K562 (cell line): ENCODE results near the gene LEMD1. TPM values are rescaled to one million over a fixed set of nuclear protein-coding genes. Genes with fewer than 3 reads are reported as not detected.

Source experiments
- ATAC-seq: fragments of 200-7000 bp; cut with Tn5 transposase; 3 replicates; pipeline ENCODE4 v1.9.1; 2020; ENCODE audit warnings: moderate library complexity
- BruUV-seq: library from RNA; stranded (reverse); fragments of 400-500 nt; replicated peaks from 2 replicates; lab custom pipeline; 2021; lab: Mats Ljungman, UMichigan
- CTCF ChIA-PET: fragments of 300-600 bp; formaldehyde crosslinking; extraction: SDS; loops from one replicate; lab custom pipeline; 2021; ENCODE audit warnings: low intra/inter-chr PET ratio; lab: Yijun Ruan, JAX
- POLR2A ChIA-PET: fragments of 300-600, 350-650 bp; sonication (Branson Sonifier 250); formaldehyde crosslinking; extraction: SDS; loops from one replicate; lab custom pipeline; 2021; ENCODE audit warnings: antibody characterized with exemption, inconsistent platforms; lab: Yijun Ruan, JAX
- DNase-seq, 4 experiments: peaks; one replicate each; pipeline versions ENCODE4 v3.0.0 to v3.0.0-alpha.2; 2011 to 2018; ENCODE audit warnings: low spot score in 3 of 4, mixed read lengths in 3 of 4; ENCODE audit errors: extremely low read depth in 1 of 4
- FAIRE-seq: peaks from 2 replicates; lab custom pipeline; 2011; peaks lifted over from hg19 to GRCh38; lab: Jason Lieb, UNC
- H2AFZ ChIP-seq: 2 replicates; pipeline ENCODE4 v1.6.0; 2011; ENCODE audit warnings: low read depth, low read length, control low read depth, inconsistent platforms
- H3K27ac ChIP-seq: fragments of 200-600 bp; 3 replicates; pipeline ENCODE4 v1.8.0; 2011; ENCODE audit warnings: low read depth, mild to moderate bottlenecking, control low read depth, inconsistent platforms, low read length, moderate library complexity, mixed read lengths; ENCODE audit errors: extremely low read depth
- H3K27me3 ChIP-seq, 2 experiments: fragments of 300-600 bp in 1 of 2; 2 replicates in 1 of 2; 3 replicates in 1 of 2; pipeline versions ENCODE4 v1.6.0 to v1.8.0; 2011; ENCODE audit warnings: inconsistent platforms in 2 of 2, low read length in 2 of 2, mild to moderate bottlenecking in 1 of 2, mixed read lengths in 1 of 2, moderate library complexity in 1 of 2; ENCODE audit not compliant: control insufficient read depth in 2 of 2, insufficient read depth in 2 of 2
- H3K36me3 ChIP-seq: fragments of 300-600 bp; 3 replicates; pipeline ENCODE4 v1.8.0; 2011; ENCODE audit warnings: mild to moderate bottlenecking, low read length, inconsistent platforms; ENCODE audit not compliant: control insufficient read depth, insufficient read depth
- H3K4me1 ChIP-seq, 2 experiments: fragments of 200-600 bp in 1 of 2; replicated peaks in 1 of 2; 2 replicates in 1 of 2; 3 replicates in 1 of 2; pipeline versions ENCODE4 v1.5.1 to v1.8.0; 2011; ENCODE audit warnings: inconsistent platforms in 2 of 2, low read length in 2 of 2, mild to moderate bottlenecking in 1 of 2, mixed read lengths in 1 of 2, moderate library complexity in 1 of 2; ENCODE audit not compliant: control insufficient read depth in 2 of 2, insufficient read depth in 2 of 2
- H3K4me2 ChIP-seq: 2 replicates; pipeline ENCODE4 v1.6.1; 2011; ENCODE audit warnings: low read length, control low read depth, inconsistent platforms, mixed read lengths; ENCODE audit not compliant: insufficient read depth
- H3K4me3 ChIP-seq: fragments of 200-600 bp; sonication (generic), shearing (Covaris generic); 2 replicates; pipeline ENCODE4 v1.5.1; 2016; ENCODE audit warnings: control low read depth, inconsistent platforms
- H3K79me2 ChIP-seq: fragments of 200-600 bp; 3 replicates; pipeline ENCODE4 v1.8.0; 2011; ENCODE audit warnings: low read length, inconsistent platforms; ENCODE audit not compliant: control insufficient read depth, insufficient read depth
- H3K9ac ChIP-seq, 2 experiments: 2 replicates each; pipeline versions ENCODE4 v1.6.0 to v1.6.1; 2011; ENCODE audit warnings: low read depth in 2 of 2, low read length in 2 of 2, control low read depth in 1 of 2, inconsistent platforms in 1 of 2, mild to moderate bottlenecking in 1 of 2, mixed read lengths in 1 of 2; ENCODE audit not compliant: insufficient read depth in 1 of 2
- H3K9me1 ChIP-seq: one replicate; pipeline ENCODE4 v1.6.0; 2011; ENCODE audit warnings: inconsistent platforms, mild to moderate bottlenecking, low read length, moderate library complexity; ENCODE audit not compliant: control insufficient read depth, insufficient read depth
- H3K9me3 ChIP-seq: replicated peaks from 2 replicates; pipeline ENCODE4 v1.5.1; 2011; ENCODE audit warnings: low read depth, low read length, inconsistent platforms; ENCODE audit not compliant: control insufficient read depth, insufficient read depth
- H4K20me1 ChIP-seq: replicated peaks from 2 replicates; pipeline ENCODE4 v1.6.1; 2011; ENCODE audit warnings: low read length, inconsistent platforms, mixed read lengths; ENCODE audit not compliant: control insufficient read depth, insufficient read depth
- ARNT ChIP-seq, 2 experiments: fragments of 450-650 bp; IDR thresholded peaks; 2 replicates each; pipeline ENCODE4 v1.6.1; 2016; ENCODE audit warnings: mild to moderate bottlenecking in 1 of 2
- BHLHE40 ChIP-seq: IDR thresholded peaks from 2 replicates; pipeline ENCODE4 v1.6.1; 2011; ENCODE audit warnings: low read length, improper control_type of control experiment
- CBX3 ChIP-seq, 2 experiments: IDR thresholded peaks; 1 replicate in 1 of 2; 2 replicates in 1 of 2; pipeline ENCODE4 v1.6.1; 2012; ENCODE audit warnings: inconsistent platforms in 2 of 2, low read length in 2 of 2, borderline replicate concordance in 1 of 2, control low read depth in 1 of 2
- CREM ChIP-seq: IDR thresholded peaks from 2 replicates; pipeline ENCODE4 v1.6.1; 2014; ENCODE audit warnings: antibody characterized with exemption, low read depth
- FOXA3 ChIP-seq, 2 experiments: fragments of 450-650 bp in 1 of 2; sonication (generic) in 1 of 2; formaldehyde crosslinking; IDR thresholded peaks in 1 of 2; conservative IDR thresholded peaks in 1 of 2; 2 replicates each; pipeline versions ENCODE4 v1.4.0 to v1.8.0; 2020 to 2022; ENCODE audit warnings: mild to moderate bottlenecking in 2 of 2, missing genetic modification reagents in 1 of 2
- HDAC2 ChIP-seq: fragments of 450-650 bp; IDR thresholded peaks from 2 replicates; pipeline ENCODE4 v1.6.1; 2016; ENCODE audit warnings: mild to moderate bottlenecking
- ILK ChIP-seq: fragments of 450-650 bp; IDR thresholded peaks from 2 replicates; pipeline ENCODE4 v1.6.1; 2016; ENCODE audit warnings: missing genetic modification characterization, low read depth, mild to moderate bottlenecking, missing compliant biosample characterization, moderate library complexity, borderline replicate concordance
- KLF16 ChIP-seq: IDR thresholded peaks from 2 replicates; pipeline ENCODE4 v1.6.1; 2016; ENCODE audit warnings: antibody characterized with exemption
- LCOR ChIP-seq: sonication (generic); formaldehyde crosslinking; IDR thresholded peaks from 2 replicates; pipeline ENCODE4 v1.8.0; 2022; ENCODE audit warnings: mild to moderate bottlenecking, missing genetic modification reagents
- MTA3 ChIP-seq: fragments of 450-650 bp; formaldehyde crosslinking; IDR thresholded peaks from 2 replicates; pipeline ENCODE4 v1.6.1; 2017; ENCODE audit warnings: mild to moderate bottlenecking, borderline replicate concordance
- MYNN ChIP-seq, 2 experiments: sonication (generic); formaldehyde crosslinking in 1 of 2; IDR thresholded peaks; 2 replicates each; pipeline versions ENCODE4 v1.5.0 to v1.6.1; 2016 to 2020; ENCODE audit warnings: antibody characterized with exemption in 1 of 2, missing genetic modification reagents in 1 of 2
- SFPQ ChIP-seq: fragments of 200-400 bp; formaldehyde crosslinking; IDR thresholded peaks from 2 replicates; pipeline ENCODE4 v1.6.1; 2017; ENCODE audit warnings: mild to moderate bottlenecking, low read depth, low read length, moderate library complexity
- SMAD1 ChIP-seq: fragments of 150-350 bp; IDR thresholded peaks from 2 replicates; pipeline ENCODE4 v1.6.1; 2014; ENCODE audit warnings: low read length, low read depth; ENCODE audit not compliant: partially characterized antibody
- SRF ChIP-seq, 2 experiments: fragments of 250-450, 450-650 bp in 1 of 2; sonication (Bioruptor Pico) in 1 of 2; sonication (generic) in 1 of 2; formaldehyde crosslinking; IDR thresholded peaks; 2 replicates each; pipeline versions ENCODE4 v1.5.0 to v1.5.1; 2020 to 2022; ENCODE audit warnings: mild to moderate bottlenecking in 1 of 2, missing genetic modification reagents in 1 of 2
- STAG1 ChIP-seq: sonication (generic); formaldehyde crosslinking; IDR thresholded peaks from 2 replicates; pipeline ENCODE4 v1.5.0; 2020; ENCODE audit warnings: missing genetic modification reagents, borderline replicate concordance
- ZNF277 ChIP-seq: fragments of 250-450 bp; sonication (Bioruptor Pico); IDR thresholded peaks from 2 replicates; pipeline ENCODE4 v1.8.0; 2022; ENCODE audit warnings: inconsistent platforms, mild to moderate bottlenecking, moderate library complexity, borderline replicate concordance
- ZNF655 ChIP-seq: fragments of 250-450 bp; sonication (Bioruptor Pico); IDR thresholded peaks from 2 replicates; pipeline ENCODE4 v1.5.0; 2021
- ZNF830 ChIP-seq: fragments of 250-450 bp; sonication (Bioruptor Pico); IDR thresholded peaks from 2 replicates; pipeline ENCODE4 v1.5.0; 2021; ENCODE audit warnings: mild to moderate bottlenecking
- ZSCAN29 ChIP-seq: fragments of 450-650 bp; IDR thresholded peaks from 2 replicates; pipeline ENCODE4 v1.6.1; 2017
- WGBS: fragments of 100-300 bp; shearing (Covaris generic); methylation state at CpG from one replicate; pipeline ENCODE4 v1.1.6; 2016; ENCODE audit warnings: low coverage, mixed read lengths; ENCODE audit not compliant: insufficient coverage; ENCODE audit errors: missing lambda C conversion rate; 5-methylcytosine and 5-hydroxymethylcytosine counted together
- in situ Hi-C: fragments of 300-500 bp; cut with MboI; formaldehyde crosslinking; loops from 4 replicates; pipeline ENCODE4 v1.15.0; 2018; ENCODE audit warnings: inconsistent platforms, mixed read lengths
- intact Hi-C: fragments of 100-400 bp; cut with micrococcal nuclease; formaldehyde crosslinking; loops from 2 replicates; pipeline ENCODE4 v1.14.2; 2022
- polyA plus RNA-seq, 8 experiments: library from polyadenylated mRNA; depleted of rRNA in 4 of 8; stranded (reverse) in 5 of 8; unstranded in 3 of 8; fragments of >200 nt; fragmentation: Nextera tagmentation in 2 of 8; fragmentation: Illumina TruSeq in 1 of 8; extraction: Ambion mirVana in 2 of 8; extraction: Trizol in 1 of 8; gene quantifications; 2 replicates each; pipeline versions ENCODE4 v1.2.1 to v1.2.3, GENCODE V29; 2011 to 2014; ENCODE audit warnings: inconsistent platforms in 1 of 8, missing spikeins in 1 of 8
- total RNA-seq, 7 experiments: library from RNA; depleted of rRNA in 6 of 7; stranded (reverse); fragments of >200 nt in 6 of 7; fragmentation: Illumina TruSeq in 2 of 7; extraction: Trizol in 2 of 7; gene quantifications; 2 replicates each; pipeline versions ENCODE4 v1.2.1 to v1.2.3, GENCODE V29; 2011 to 2021; ENCODE audit warnings: low replicate concordance in 1 of 7

LEMD1 gene
- total and polyA plus RNA-seq, 9 of the 15 experiments (the other 6 are each of a cell fraction or from before 2014, with no cell fraction given): 0.11 to 2.4 (median 0.57) TPM; not detected in 1

- CTCF ChIA-PET: interaction anchor here (0.6 to 2.8 kb wide), 9 partner anchors 8 to 528 kb away, joined by 3 to 28 read pairs (median 5); no protein-coding TSS in a partner anchor
- peak; percentile 97 for ATAC-seq
- intact Hi-C loops: loop anchor here (1.0 kb wide), 3 partner anchors 19 to 189 kb away; no protein-coding TSS in a partner anchor
- no peak for TF ChIP-seq ZSCAN29
- TF ChIP-seq CREM: peak; percentile 35; the same call in 1 of the 2 replicates
- 0 out of 3 replicates have a peak, but pooled peaks of 1 of the 2 experiments have one; percentile 17 for TF ChIP-seq CBX3 (IDR thresholded peaks at IDR 0.05; ENCODE audit: borderline replicate concordance in 1 of 2, low read length in 2 of 2)
- TF ChIP-seq FOXA3 (CRISPR knock-in tag; conservative IDR thresholded peaks at IDR 0.05 in 1 of 2, IDR thresholded peaks at IDR 0.05 in 1 of 2): no peak
- TF ChIP-seq SMAD1: no peak
- no peak for TF ChIP-seq ILK (tag)
- peak; percentile 64 for TF ChIP-seq KLF16
- no peak for TF ChIP-seq HDAC2
- no peak for TF ChIP-seq LCOR
- TF ChIP-seq BHLHE40: 0 out of 2 replicates have a peak, but pooled peaks have one; percentile 15
- no peak for TF ChIP-seq ZNF830 (CRISPR knock-in tag)
- peak; percentile 70 for TF ChIP-seq MYNN (IDR thresholded peaks at IDR 0.05)
- no peak for TF ChIP-seq MYNN (CRISPR knock-in tag; IDR thresholded peaks at IDR 0.05)
- 0 out of 4 replicates have a peak, but pooled peaks of 1 of the 2 experiments have one; percentile 31 for TF ChIP-seq SRF (CRISPR knock-in tag; IDR thresholded peaks at IDR 0.05)
- no peak for TF ChIP-seq ZNF277 (CRISPR knock-in tag)
- peak; percentile 58; the same call in 1 of the 2 replicates for TF ChIP-seq STAG1 (CRISPR knock-in tag)
- TF ChIP-seq ARNT (IDR thresholded peaks at IDR 0.05): peak in 1 of 2 experiments; percentile 62; a peak in 1 of 4 replicates
- no peak for TF ChIP-seq ZNF655 (CRISPR knock-in tag)
- no peak for TF ChIP-seq SFPQ
- TF ChIP-seq MTA3: no peak
Measured at GRCh38 chr1:205335692-205336091, 86.2 kb downstream of the LEMD1 start.

More at GRCh38 chr1:205335692-205336091, 86.2 kb downstream of the LEMD1 start:
- BruUV-seq: no TSS peak
- H3K9me3 ChIP-seq: no peaks in the 10 kb centered on the region
- no peak overlapping the region for H3K9ac ChIP-seq
- POLR2A ChIA-PET: interaction anchor here (1.0 kb wide), 1 partner anchor 189 kb away, joined by 3 read pairs; no protein-coding TSS in a partner anchor
- peak; percentile 80 for FAIRE-seq
- peaks cover 16 to 62% of the 10 kb centered on the region in 2 experiments for H3K27me3 ChIP-seq
- no peaks in the 10 kb centered on the region for H3K79me2 ChIP-seq
- no peak overlapping the region for H3K27ac ChIP-seq
- no peaks in the 10 kb centered on the region for H3K9me1 ChIP-seq
- 0% methylated on average over 4 of the region's 4 CpGs for WGBS
- peak; percentile 83 to 92 (median 88) for DNase-seq
- H3K36me3 ChIP-seq: no peaks in the 10 kb centered on the region
- no peak overlapping the region for H3K4me2 ChIP-seq
- no peaks in the 10 kb centered on the region for H3K4me1 ChIP-seq
- no peak overlapping the region for H3K4me3 ChIP-seq
- in situ Hi-C loops: no loop called here
- no peaks in the 10 kb centered on the region; the same call in 1 of the 2 replicates for H4K20me1 ChIP-seq
- no peak overlapping the region for H2AFZ ChIP-seq
